ENCODE measurements around the gene GDF10.

GDF10 gene

GRCh38 chr10:47255033-47255813 lies 44.8 kb upstream of the GDF10 start:
- H3K9me3 ChIP-seq, result no peaks in the 10 kb centered on the region
- peaks cover 11% of the 10 kb centered on the region for H3K4me1 ChIP-seq
- no peak for DNase-seq
- TF ChIP-seq, protein P1, sequence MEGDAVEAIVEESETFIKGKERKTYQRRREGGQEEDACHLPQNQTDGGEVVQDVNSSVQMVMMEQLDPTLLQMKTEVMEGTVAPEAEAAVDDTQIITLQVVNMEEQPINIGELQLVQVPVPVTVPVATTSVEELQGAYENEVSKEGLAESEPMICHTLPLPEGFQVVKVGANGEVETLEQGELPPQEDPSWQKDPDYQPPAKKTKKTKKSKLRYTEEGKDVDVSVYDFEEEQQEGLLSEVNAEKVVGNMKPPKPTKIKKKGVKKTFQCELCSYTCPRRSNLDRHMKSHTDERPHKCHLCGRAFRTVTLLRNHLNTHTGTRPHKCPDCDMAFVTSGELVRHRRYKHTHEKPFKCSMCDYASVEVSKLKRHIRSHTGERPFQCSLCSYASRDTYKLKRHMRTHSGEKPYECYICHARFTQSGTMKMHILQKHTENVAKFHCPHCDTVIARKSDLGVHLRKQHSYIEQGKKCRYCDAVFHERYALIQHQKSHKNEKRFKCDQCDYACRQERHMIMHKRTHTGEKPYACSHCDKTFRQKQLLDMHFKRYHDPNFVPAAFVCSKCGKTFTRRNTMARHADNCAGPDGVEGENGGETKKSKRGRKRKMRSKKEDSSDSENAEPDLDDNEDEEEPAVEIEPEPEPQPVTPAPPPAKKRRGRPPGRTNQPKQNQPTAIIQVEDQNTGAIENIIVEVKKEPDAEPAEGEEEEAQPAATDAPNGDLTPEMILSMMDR (IDR thresholded peaks at IDR 0.05; ENCODE audit: low read depth, low read length), result no peak
- H3K36me3 ChIP-seq, result no peaks in the 10 kb centered on the region
- no peak overlapping the region for H3K4me3 ChIP-seq (ENCODE audit: low read depth, low read length)
- no peaks in the 10 kb centered on the region for H3K27me3 ChIP-seq

GRCh38 chr10:47255866-47256265 lies 44.1 kb upstream of the GDF10 start:
- TF ChIP-seq, protein P1 (IDR thresholded peaks at IDR 0.05; ENCODE audit: low read depth, low read length), result no peak
- Histone ChIP-seq H3K27me3 (no peaks in the 10 kb centered on the region), H3K4me3 (ENCODE audit: low read depth, low read length) (no peak overlapping the region), H3K4me1 (peaks cover 14% of the 10 kb centered on the region), H3K36me3 (no peaks in the 10 kb centered on the region), H3K9me3 (no peaks in the 10 kb centered on the region)
- no peak for DNase-seq

DNA sequence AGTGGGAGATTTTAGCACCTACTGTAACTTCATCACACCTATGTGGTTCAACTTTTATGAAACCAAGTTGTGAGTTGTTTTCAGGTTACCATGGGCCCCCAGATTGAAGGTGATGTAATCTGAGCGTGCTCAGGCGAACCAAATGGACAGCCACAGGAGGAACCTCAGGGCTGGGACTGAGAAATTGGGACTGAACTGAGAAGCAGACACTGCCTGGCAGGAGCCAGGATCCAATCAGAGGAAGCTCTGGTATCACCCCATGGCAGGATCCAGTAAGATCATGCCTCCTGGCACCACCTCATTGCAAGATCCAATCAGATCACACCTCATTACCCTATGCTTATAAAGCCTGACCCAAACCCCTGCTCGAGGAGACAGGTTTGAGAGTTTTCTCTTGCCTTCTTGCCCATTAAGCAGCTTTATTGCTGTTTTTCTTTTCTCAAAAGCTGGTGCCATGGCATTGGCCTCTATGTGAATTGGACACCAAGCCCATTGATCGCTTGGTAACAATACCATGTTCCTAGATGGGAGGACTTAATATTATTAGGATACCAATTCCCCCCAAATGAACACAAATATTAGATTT lies 43.2 kb upstream of the GDF10 start:
- TF ChIP-seq, protein P1 (IDR thresholded peaks at IDR 0.05; ENCODE audit: low read depth, low read length), result no peak
- Histone ChIP-seq H3K36me3 (no peaks in the 10 kb centered on the region), H3K4me1 (peaks cover 17% of the 10 kb centered on the region), H3K27me3 (no peaks in the 10 kb centered on the region), H3K4me3 (ENCODE audit: low read depth, low read length) (no peak overlapping the region), H3K9me3 (no peaks in the 10 kb centered on the region)
- DNase-seq, result no peak

DNA sequence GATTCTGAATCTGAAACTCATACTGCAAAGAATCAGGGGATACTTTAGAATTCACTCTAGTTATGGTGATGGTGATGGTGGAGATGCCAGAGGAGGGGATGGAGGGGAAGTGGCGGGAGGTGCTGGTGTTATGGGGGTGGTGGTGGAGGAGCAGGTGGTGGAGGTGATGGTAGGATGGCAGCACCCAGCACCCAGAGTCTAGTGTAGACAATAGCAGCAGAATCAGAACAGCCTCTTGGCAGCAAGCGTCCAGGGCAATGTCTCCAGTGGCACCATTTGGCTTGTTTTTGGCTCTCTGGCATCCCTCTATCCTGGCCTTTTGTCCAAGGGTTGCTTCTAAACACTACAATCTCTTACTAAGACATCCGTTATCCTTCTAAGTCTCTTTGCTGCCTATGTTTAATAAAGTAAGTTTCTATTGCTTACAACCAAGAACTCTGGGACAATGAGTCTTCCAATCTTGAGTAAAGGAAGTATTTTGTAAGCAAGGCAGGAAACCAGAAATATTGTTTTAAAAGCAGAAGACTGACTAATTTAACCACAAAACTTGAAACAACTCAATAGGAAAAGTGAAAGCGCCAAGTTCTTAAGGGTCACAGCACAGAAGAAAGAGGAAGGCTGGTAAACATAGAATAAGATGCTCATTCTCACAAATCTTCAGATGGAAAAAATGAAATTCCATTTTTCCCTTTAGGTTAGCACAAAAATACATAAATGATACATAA lies 42.4 kb upstream of the GDF10 start:
- no peak for DNase-seq
- Histone ChIP-seq H3K36me3 (no peaks in the 10 kb centered on the region), H3K27me3 (no peaks in the 10 kb centered on the region), H3K4me3 (ENCODE audit: low read depth, low read length) (no peak overlapping the region), H3K9me3 (no peaks in the 10 kb centered on the region), H3K4me1 (peaks cover 17% of the 10 kb centered on the region)
- TF ChIP-seq, protein P1 (IDR thresholded peaks at IDR 0.05; ENCODE audit: low read depth, low read length), result no peak

DNA sequence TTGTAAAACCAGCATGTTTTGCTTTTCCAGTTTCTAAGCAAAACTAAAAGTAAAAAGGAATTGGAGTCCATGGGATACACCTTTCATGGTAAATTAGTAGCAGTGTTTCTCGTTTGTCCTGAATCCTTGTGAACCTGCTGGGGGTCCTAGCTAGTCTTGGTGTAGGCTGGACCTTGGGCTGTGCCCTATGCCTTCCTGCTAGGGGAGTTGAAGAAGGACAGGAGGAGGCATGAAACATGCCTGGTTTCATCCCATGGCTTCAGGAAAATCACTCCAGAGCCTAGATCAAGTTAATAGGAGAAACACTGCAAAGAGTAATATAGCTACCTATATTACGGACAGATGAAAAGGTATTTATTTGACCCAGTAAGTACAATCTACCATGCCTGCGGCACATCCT lies 41.1 kb upstream of the GDF10 start:
- no peak overlapping the region for H3K4me3 ChIP-seq (ENCODE audit: low read depth, low read length)
- no peaks in the 10 kb centered on the region for H3K36me3 ChIP-seq
- H3K9me3 ChIP-seq, result no peaks in the 10 kb centered on the region
- H3K4me1 ChIP-seq, result peaks cover 12% of the 10 kb centered on the region
- TF ChIP-seq, protein P1 (IDR thresholded peaks at IDR 0.05; ENCODE audit: low read depth, low read length), result no peak
- DNase-seq, result no peak
- no peaks in the 10 kb centered on the region for H3K27me3 ChIP-seq
